Endodermal cell (in vitro differentiated cells): ENCODE results near the gene PPAT. TPM values are rescaled to one million over a fixed set of nuclear protein-coding genes. Genes with fewer than 3 reads are reported as not detected.

ENCODE experiments used
- DNase-seq: peaks from one replicate; pipeline ENCODE4 v3.0.0-alpha.2; 2017
- H3K27ac ChIP-seq: 2 replicates; pipeline ENCODE4 v1.5.1; 2013; ENCODE audit warnings: mild to moderate bottlenecking, low read depth, low read length, moderate library complexity
- H3K27me3 ChIP-seq: 2 replicates; pipeline ENCODE4 v1.6.1; 2013; ENCODE audit warnings: mild to moderate bottlenecking, low read length, moderate library complexity; ENCODE audit not compliant: insufficient read depth, control insufficient read depth, poor library complexity, severe bottlenecking
- H3K36me3 ChIP-seq: 2 replicates; pipeline ENCODE4 v1.7.0; 2013; ENCODE audit warnings: mild to moderate bottlenecking, low read length, moderate library complexity; ENCODE audit not compliant: control insufficient read depth, insufficient read depth
- H3K4me1 ChIP-seq: one replicate; pipeline ENCODE4 v1.7.0; 2013; ENCODE audit warnings: low read length; ENCODE audit not compliant: control insufficient read depth, insufficient read depth
- H3K4me3 ChIP-seq: 2 replicates; pipeline ENCODE4 v1.5.1; 2013; ENCODE audit warnings: mild to moderate bottlenecking, low read length, moderate library complexity
- H3K9ac ChIP-seq: 2 replicates; pipeline ENCODE4 v1.6.1; 2013; ENCODE audit warnings: mild to moderate bottlenecking, low read length, moderate library complexity; ENCODE audit not compliant: poor library complexity, severe bottlenecking; ENCODE audit errors: extremely low read depth
- H3K9me3 ChIP-seq: 2 replicates; pipeline ENCODE4 v1.6.1; 2013; ENCODE audit warnings: mild to moderate bottlenecking, low read length, moderate library complexity; ENCODE audit not compliant: control insufficient read depth
- H3K27ac Mint-ChIP-seq: 2 replicates; pipeline ENCODE4 v1.8.0; 2020; ENCODE audit warnings: mixed read lengths
- H3K27me3 Mint-ChIP-seq: 2 replicates; pipeline ENCODE4 v1.8.0; 2021; ENCODE audit warnings: mild to moderate bottlenecking, mixed read lengths; ENCODE audit not compliant: insufficient read depth
- H3K36me3 Mint-ChIP-seq: 2 replicates; pipeline ENCODE4 v1.8.0; 2020; ENCODE audit warnings: low read depth, mixed read lengths
- H3K4me1 Mint-ChIP-seq: 2 replicates; pipeline ENCODE4 v1.8.0; 2020; ENCODE audit warnings: mixed read lengths
- H3K4me3 Mint-ChIP-seq: 2 replicates; pipeline ENCODE4 v1.8.0; 2020; ENCODE audit warnings: mild to moderate bottlenecking, moderate library complexity, mixed read lengths
- H3K9me3 Mint-ChIP-seq: 2 replicates; pipeline ENCODE4 v1.8.0; 2020; ENCODE audit warnings: mild to moderate bottlenecking, mixed read lengths
- WGBS, 2 experiments: methylation state at CpG; one replicate each; pipeline versions ENCODE4 v1.1.5 to v1.1.7; 2013; ENCODE audit warnings: missing lambda C conversion rate in 2 of 2, mixed read lengths in 1 of 2; ENCODE audit not compliant: insufficient coverage in 1 of 2, insufficient read length in 1 of 2; 5-methylcytosine and 5-hydroxymethylcytosine counted together
- total RNA-seq, 2 donors: library from RNA; stranded (reverse); fragmentation: NEBNext Ultra II Directional in 1 of 2; extraction: Animal tissue kit (Norgen Biotek cat#: 25700) in 1 of 2; gene quantifications; 2 replicates in 1 of 2; 3 replicates in 1 of 2; pipeline ENCODE4 v1.2.1, GENCODE V29; 2021
- TF ChIP-seq, protein P1 (sequence below): fragments of 200-600 bp; sonication (generic); conservative IDR thresholded peaks from 2 replicates; pipeline ENCODE4 v1.5.0; 2021; ENCODE audit warnings: antibody characterized with exemption, mild to moderate bottlenecking

PPAT gene
- total RNA-seq, 2 donors from 2014 or later = 51.3 to 63.0 TPM

DNA sequence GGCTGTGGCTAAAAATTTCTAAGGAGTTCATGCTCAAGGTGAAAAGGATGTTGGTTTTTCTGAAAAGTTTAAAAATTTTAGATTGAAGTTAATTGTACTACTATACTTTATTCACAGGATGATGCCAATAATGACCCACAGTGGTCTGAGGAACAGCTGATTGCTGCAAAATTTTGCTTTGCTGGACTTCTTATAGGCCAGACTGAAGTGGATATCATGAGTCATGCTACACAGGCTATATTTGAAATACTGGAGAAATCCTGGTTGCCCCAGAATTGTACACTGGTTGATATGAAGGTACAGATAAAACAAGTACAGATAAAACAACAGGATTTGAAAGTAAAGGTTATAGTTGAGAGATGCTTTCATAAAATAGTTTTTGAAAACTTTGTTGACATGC lies 12.9 kb upstream of the PPAT start:
- Mint-ChIP-seq H3K36me3 (peaks cover 89% of the 10 kb centered on the region), H3K27me3 (no peaks in the 10 kb centered on the region), H3K4me3 (no peak overlapping the region), H3K4me1 (no peaks in the 10 kb centered on the region), H3K9me3 (no peaks in the 10 kb centered on the region), H3K27ac (no peak overlapping the region)
- H3K4me1 ChIP-seq = no peaks in the 10 kb centered on the region
- H3K27ac ChIP-seq = no peak overlapping the region
- H3K9ac ChIP-seq = no peak overlapping the region
- DNase-seq = no peak
- no peaks in the 10 kb centered on the region for H3K27me3 ChIP-seq
- no peaks in the 10 kb centered on the region for H3K9me3 ChIP-seq
- TF ChIP-seq, protein P1, sequence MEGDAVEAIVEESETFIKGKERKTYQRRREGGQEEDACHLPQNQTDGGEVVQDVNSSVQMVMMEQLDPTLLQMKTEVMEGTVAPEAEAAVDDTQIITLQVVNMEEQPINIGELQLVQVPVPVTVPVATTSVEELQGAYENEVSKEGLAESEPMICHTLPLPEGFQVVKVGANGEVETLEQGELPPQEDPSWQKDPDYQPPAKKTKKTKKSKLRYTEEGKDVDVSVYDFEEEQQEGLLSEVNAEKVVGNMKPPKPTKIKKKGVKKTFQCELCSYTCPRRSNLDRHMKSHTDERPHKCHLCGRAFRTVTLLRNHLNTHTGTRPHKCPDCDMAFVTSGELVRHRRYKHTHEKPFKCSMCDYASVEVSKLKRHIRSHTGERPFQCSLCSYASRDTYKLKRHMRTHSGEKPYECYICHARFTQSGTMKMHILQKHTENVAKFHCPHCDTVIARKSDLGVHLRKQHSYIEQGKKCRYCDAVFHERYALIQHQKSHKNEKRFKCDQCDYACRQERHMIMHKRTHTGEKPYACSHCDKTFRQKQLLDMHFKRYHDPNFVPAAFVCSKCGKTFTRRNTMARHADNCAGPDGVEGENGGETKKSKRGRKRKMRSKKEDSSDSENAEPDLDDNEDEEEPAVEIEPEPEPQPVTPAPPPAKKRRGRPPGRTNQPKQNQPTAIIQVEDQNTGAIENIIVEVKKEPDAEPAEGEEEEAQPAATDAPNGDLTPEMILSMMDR = no peak
- peaks cover 100% of the 10 kb centered on the region for H3K36me3 ChIP-seq
- H3K4me3 ChIP-seq = no peak overlapping the region

DNA sequence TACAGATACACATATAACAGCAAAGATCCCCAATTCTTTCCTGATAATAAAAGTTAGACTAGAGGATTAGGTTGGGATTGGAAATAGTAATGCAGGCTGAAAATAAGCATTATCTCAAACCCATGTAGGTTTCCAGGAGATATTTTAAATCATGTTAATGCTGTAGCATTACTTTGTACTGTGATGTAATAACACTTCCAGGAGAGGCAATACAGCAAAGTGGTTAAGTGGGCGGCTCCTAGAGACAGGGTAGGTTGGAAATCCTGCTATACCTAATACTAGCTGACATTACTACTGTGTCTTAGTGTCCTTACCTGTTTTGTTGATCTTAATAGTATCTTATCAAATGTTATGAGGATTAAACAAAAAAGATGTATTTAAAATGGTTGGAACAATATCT lies 10.3 kb upstream of the PPAT start:
- H3K9me3 ChIP-seq = no peaks in the 10 kb centered on the region
- TF ChIP-seq, protein P1 = no peak
- no peak overlapping the region for H3K27ac ChIP-seq
- WGBS, 2 experiments = 83% methylated on average over 1 of the region's 1 CpG; no CpG with 5 or more reads in 1 of the 2 experiments
- Mint-ChIP-seq H3K9me3 (no peaks in the 10 kb centered on the region), H3K4me1 (no peaks in the 10 kb centered on the region), H3K4me3 (no peak overlapping the region), H3K27me3 (no peaks in the 10 kb centered on the region), H3K27ac (no peak overlapping the region), H3K36me3 (peaks cover 85% of the 10 kb centered on the region)
- no peak for DNase-seq
- peaks cover 97% of the 10 kb centered on the region for H3K36me3 ChIP-seq
- no peak overlapping the region for H3K9ac ChIP-seq
- H3K27me3 ChIP-seq = no peaks in the 10 kb centered on the region
- H3K4me1 ChIP-seq = no peaks in the 10 kb centered on the region
- H3K4me3 ChIP-seq = no peak overlapping the region

DNA sequence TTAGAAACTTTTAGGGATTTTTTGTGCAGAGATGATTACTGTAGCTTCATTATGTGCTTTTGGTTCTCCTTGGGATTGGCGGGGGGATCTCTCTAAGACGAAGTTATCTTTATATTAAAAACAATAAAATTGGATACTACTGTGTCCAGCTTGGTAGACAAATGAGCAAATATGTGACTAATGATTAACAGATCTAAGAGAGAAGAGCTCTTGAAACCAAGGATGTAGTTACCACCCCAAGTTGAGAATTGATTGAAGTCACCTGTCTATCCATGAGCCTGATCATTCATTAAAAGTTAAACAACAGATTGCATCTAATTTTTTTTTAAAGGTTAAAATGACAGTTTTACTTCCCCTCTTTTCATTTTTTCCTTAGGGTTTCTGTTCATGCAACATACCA lies 9.3 kb upstream of the PPAT start:
- H3K4me1 Mint-ChIP-seq = peaks cover 8% of the 10 kb centered on the region
- no peaks in the 10 kb centered on the region for H3K9me3 Mint-ChIP-seq
- 100% methylated on average over 2 of the region's 2 CpGs; no CpG with 5 or more reads in 1 of the 2 experiments for WGBS, 2 experiments
- no peaks in the 10 kb centered on the region for H3K27me3 Mint-ChIP-seq
- peaks cover 94% of the 10 kb centered on the region for H3K36me3 ChIP-seq
- DNase-seq = no peak
- H3K4me3 Mint-ChIP-seq = no peak overlapping the region
- peaks cover 78% of the 10 kb centered on the region for H3K36me3 Mint-ChIP-seq
- no peak overlapping the region for H3K27ac Mint-ChIP-seq
- H3K27me3 ChIP-seq = no peaks in the 10 kb centered on the region
- no peak overlapping the region for H3K27ac ChIP-seq
- H3K4me3 ChIP-seq = no peak overlapping the region
- TF ChIP-seq, protein P1 = no peak
- no peaks in the 10 kb centered on the region for H3K9me3 ChIP-seq
- no peak overlapping the region for H3K9ac ChIP-seq
- H3K4me1 ChIP-seq = no peaks in the 10 kb centered on the region
